GM19452 (cell line): ENCODE data around the gene PDCD6IP.
A peak's percentile ranks its signal among the peaks of the same experiment; 100 is the strongest.
"Not testable (repeated sequence)": the region's sequence is repeated elsewhere in the genome, so short reads cannot be mapped to it uniquely, and the experiment has no call there.

Experiments used
- ATAC-seq: cut with Tn5 transposase; IDR thresholded peaks from one replicate; pipeline ENCODE4 v1.9.1; 2021; ENCODE audit not compliant: unreplicated experiment

Gene PDCD6IP

DNA sequence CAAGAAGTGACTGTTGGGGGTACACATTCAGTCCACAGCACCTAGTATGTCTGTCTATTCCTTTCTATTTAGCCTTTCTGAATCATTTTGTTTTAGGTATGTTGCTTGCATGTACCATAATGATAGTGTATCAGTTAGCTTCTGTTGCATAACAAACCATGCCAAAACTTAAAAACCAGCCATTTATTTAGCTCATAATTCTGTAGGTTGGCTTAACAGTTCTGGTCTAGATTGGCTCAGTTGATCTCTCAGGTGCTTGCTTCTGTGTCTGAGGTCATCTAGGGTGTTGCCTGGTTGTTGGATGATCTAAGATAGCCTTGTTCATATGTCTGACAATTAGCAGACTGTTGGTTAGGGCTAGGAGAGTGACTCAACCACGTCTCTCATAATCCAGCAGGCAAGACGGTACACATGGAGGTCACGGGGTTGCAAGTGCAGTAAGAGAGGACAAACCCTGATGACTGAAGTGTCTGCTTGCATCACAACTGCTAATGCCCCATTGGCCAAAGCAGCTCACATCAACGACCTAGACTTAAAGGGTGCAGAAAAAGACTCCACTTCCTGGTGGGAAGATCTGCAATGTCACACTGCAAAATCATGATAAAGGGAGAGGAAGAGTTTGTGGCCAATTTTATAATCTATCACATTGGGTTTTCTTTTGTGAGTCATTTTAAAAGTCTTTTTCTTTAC, 6.8 kb upstream of the PDCD6IP start:
- peak; percentile 40 for ATAC-seq

GRCh38 chr3:33792167-33792892, 6.1 kb upstream of the PDCD6IP start:
- ATAC-seq = no peak

GRCh38 chr3:33795131-33795530, 3.3 kb upstream of the PDCD6IP start:
- no peak for ATAC-seq

DNA sequence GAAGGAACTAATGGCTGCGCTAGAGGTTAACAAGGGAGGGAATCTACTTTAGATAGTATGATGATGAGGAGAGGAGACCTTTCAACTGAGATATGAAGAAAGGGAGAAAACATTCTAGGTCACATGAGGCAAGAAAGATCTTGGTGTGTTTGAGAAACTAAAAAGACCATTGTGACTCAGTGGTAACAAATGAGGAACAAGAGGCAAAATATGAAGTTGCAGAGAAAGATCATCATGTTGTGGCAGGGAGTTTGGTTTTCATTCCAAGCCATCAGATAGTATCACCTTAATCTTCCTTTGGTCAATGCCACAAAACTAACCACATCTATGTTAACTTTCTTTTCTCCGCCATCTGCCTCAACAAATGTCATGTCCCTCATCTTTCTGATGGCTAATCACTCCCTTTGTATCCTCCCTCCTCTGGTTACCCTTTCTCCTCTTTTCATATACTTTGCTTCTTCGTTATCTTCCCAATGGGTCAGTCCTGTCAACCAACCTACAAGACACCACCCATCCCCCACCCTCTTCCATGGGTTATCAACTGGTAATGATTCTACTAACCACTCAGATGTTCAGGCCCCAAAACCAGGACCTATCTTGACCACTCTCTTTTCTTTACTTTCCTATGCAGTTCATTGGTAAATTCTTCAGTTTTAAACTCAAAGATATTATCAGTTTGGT, 2.4 kb upstream of the PDCD6IP start:
- ATAC-seq = no peak

GRCh38 chr3:33798113-33798417, 365 bp upstream of the PDCD6IP start:
- peak; percentile 43 for ATAC-seq

GRCh38 chr3:33799202-33799551, 747 bp downstream of the PDCD6IP start:
- ATAC-seq = no peak

DNA sequence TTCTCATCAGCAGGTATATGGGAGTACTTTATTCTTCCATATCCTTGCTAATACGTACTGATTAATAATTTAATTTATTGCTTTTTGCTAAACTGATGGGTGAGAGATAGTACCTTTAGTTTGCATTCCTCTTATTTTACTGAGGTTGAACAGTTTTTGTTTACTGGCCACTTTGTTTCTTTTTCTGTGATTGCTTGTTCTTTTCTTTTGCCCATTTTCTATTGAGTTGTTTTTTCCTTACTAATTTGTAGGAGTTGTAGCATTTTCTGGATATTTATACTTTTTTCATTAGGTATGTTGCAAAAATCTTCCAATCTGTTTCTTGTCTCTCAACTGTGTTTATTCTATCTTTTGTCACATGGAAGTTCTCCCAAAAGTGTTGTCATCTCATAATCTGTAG, 4.8 kb downstream of the PDCD6IP start:
- no peak for ATAC-seq

DNA sequence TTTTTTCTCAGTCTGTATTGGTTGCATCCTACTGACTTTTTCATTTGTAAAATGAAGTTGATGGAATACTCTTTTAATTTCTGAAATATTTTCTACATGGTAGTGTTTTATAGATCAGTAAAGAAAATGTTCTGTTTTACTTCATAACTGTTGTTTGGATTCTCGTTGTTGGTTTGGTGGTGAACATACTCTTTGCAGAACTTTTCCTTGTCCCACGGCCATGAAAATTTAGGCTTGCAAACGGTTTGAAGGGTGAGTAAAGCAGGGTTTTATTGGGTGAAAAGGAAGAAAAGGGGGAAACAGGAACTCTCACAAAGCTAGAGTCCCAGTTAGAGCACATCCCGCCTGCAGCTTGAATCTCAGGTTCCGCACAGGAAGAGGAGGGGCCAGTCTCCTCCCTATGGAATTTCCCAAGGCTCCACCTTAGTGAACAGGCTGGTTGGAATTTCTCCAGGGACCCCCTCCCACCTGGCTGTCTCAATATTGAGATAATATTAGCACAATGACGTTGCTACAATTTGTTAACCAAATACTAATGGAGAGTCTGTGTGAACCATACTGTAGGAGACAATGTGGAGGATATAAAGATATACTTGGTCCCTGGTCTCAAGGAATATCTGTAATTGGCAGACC, 5.6 kb downstream of the PDCD6IP start:
- ATAC-seq = no peak

- no peak for ATAC-seq
Measured at GRCh38 chr3:33807191-33807590, 8.8 kb downstream of the PDCD6IP start.

DNA sequence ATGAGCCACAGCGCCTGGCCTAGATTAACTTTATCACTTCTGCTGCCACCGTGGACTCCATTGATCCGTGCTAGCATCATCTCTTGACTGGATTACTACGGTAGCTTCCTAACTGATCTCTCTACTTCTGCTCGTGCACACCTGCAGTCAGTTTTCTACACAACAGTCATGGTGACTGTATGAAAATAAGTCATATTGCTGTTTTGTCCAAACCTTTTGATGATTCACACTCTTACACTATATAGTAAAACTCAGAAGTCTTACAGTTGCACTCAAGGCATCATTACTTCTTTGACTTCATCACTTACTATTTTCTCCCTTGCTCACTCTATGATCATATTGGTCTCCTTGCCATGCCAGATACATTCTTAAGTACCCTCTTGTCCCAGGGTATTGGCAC, 10.1 kb downstream of the PDCD6IP start:
- ATAC-seq = no peak

- ATAC-seq = no peak
Measured at GRCh38 chr3:33810545-33810944, 12.1 kb downstream of the PDCD6IP start.

DNA sequence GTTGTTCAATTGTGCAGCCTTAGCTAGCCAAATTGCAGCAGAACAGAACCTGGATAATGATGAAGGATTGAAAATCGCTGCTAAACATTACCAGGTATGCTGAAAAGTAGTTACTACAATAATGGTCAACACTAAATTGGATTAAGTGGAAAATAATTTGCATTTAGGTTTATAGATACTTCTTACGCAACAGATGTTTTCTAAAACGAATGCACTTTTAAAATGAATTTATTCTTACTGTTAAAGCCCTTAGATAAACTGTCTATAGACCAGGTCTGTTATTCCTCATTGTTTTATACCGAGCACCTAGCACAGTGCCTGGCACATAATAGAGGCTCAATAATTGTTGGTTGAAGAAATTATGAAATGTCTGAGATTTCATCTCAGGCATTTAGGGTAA, 23.6 kb downstream of the PDCD6IP start:
- ATAC-seq = no peak

DNA sequence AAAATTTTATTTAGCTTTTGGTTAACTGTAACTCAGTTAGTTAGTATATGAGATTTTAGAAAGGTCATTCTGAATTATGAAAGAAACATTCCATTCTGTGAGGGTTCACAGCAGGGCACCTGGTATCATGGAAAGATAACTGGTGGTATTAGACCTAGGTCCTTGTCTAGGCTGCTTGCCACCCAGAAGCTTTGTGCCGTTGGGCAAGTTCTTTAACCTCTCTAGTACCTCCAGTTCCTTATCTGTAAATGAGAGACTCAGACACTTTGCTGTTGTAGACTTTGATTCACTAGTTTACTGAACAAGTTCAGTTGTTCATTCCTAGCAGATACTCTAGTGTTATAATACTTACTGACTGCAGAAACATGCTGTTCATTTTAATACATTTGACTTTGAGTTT, 25.4 kb downstream of the PDCD6IP start:
- ATAC-seq = no peak

- no peak for ATAC-seq
Measured at GRCh38 chr3:33825111-33825510, 26.7 kb downstream of the PDCD6IP start.

DNA sequence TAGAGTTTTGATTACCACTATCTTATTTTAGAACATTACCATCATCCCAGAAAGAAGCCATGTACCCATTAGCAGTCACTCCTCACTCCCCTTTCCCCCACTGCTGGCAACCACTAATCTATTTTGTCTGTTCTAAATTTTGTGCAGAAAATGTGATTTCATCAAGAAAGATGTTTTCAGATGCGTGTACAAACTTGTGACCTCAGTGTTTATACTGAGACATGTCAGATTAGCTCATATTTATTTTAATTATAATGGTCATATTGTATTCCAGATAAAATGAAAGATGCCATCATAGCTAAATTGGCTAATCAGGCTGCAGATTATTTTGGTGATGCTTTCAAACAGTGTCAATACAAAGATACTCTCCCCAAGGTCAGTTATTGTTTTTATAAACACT, 27.8 kb downstream of the PDCD6IP start:
- no peak for ATAC-seq

- no peak for ATAC-seq
Measured at GRCh38 chr3:33826688-33827087, 28.3 kb downstream of the PDCD6IP start.

DNA sequence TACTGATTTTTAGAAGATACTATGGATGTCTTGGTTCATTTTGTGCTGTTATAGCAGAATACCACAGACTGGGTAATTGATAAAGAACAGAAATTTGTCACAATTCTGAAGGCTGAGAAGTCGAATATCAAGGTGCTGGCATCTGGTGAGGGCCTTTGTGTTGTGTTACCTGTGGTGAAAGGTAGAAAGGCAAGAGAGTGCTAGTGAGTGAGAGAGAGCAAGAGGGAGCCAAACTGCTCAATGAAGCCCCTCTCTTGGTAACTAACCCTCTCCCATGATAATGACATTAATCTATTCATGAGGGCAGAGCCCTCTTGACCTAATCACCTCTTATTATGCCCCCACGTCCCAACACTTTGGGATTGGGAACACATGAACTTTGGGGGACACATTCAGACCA, 31.3 kb downstream of the PDCD6IP start:
- ATAC-seq = no peak

DNA sequence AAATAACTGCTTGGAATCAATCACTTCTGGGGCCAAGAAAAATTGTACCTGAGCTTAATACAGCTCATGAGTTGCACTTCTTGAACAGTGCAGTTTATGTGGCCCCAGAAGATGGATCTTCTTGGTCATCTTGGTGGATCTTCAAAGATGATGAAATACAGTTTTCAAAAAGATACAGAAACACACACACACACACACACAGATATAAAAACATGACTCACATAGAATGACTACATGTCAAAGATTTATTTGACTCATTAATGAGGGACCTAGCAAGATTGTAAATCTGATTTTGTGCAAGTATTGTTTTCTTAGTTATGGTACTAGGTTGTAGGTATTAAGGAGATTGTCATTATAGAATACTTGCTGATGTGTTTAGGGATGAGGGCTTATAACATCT, 32.6 kb downstream of the PDCD6IP start:
- ATAC-seq = no peak

- no peak for ATAC-seq
Measured at GRCh38 chr3:33833408-33834095, 35.1 kb downstream of the PDCD6IP start.

GRCh38 chr3:33834096-33834453, 35.6 kb downstream of the PDCD6IP start:
- ATAC-seq = no peak

DNA sequence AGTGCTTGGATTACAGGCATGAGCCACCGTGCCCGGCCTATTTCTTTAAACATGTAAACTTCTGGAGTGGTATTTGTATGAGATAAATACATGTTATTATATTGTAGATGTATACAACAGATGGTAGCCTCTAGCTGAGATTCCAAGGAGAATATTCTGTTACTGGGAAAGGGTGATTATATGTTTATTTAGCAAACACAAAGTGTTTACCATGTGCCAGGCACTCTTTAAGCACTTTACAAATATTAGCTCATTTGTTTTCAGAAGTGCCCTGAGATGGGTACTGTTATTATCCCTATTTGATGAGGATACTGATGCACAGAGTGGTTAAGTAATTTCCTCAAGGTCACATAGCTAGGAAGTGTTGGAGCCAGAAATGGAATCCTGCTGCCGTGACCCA, 38.8 kb downstream of the PDCD6IP start:
- ATAC-seq = not testable (repeated sequence)

DNA sequence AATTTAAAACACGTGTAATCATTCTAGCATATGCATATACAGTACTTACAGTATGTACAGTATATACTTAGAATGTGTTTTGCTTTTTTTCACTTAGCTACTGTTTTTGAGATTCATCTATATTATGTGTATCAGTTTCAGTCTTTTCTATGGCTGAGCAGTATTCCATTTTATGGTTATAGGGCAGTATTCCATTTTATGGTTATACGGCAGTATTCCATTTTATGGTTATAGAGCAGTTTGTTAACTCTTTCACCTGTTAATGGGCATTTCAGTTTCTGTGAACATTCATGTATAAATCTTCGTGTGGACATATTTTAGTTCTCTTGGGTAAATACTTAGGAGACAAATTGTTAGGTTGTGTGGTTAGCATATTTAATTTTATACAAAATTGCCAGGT, 40.9 kb downstream of the PDCD6IP start:
- ATAC-seq = no peak
